GM21825 (cell line): ENCODE results near the gene TMEM9.

ENCODE experiments used
- ATAC-seq: cut with Tn5 transposase; IDR thresholded peaks from one replicate; pipeline ENCODE4 v1.9.1; 2021; ENCODE audit warnings: mild to moderate bottlenecking, moderate library complexity; ENCODE audit not compliant: unreplicated experiment

Gene TMEM9

DNA sequence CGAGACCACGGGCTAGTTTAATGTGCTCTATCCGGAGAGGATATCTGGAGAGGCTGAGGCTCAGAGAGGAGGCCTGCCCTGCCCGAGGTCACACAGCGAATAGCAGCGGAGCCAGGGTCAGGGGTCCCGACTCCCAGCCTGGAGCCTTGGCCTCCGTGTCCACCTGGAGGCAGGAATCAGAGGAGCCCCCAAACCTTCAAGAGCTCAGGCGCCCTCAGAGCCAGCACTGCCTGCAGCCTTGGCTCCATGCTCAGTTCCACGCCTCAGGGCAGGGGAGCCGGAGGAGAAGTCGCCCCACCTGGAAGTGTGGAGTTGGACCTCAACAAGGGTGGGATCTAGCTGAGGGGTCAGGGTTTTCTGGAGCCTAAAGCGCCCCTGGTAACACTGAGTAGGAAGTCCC lies 25.3 kb downstream of the TMEM9 start:
- ATAC-seq: no peak

DNA sequence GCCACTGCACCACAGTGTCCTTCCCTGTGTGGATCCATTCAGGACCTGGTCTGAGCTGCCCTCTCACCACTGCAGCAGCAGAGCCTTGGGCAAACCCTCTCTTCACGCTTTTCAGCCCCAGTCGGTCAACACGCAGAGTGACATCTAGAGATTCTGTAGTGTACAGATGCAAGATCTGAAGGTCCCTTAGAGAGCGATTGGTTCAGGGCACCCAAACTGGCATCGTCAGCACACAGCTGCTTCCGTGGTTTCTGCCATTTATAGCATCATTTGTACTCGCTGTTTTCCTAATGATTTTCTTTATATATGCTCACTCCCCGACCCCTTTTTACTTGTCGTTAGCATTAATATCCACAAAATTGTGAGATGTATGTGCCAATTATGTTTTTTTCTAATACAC lies 25.8 kb downstream of the TMEM9 start:
- no peak for ATAC-seq

DNA sequence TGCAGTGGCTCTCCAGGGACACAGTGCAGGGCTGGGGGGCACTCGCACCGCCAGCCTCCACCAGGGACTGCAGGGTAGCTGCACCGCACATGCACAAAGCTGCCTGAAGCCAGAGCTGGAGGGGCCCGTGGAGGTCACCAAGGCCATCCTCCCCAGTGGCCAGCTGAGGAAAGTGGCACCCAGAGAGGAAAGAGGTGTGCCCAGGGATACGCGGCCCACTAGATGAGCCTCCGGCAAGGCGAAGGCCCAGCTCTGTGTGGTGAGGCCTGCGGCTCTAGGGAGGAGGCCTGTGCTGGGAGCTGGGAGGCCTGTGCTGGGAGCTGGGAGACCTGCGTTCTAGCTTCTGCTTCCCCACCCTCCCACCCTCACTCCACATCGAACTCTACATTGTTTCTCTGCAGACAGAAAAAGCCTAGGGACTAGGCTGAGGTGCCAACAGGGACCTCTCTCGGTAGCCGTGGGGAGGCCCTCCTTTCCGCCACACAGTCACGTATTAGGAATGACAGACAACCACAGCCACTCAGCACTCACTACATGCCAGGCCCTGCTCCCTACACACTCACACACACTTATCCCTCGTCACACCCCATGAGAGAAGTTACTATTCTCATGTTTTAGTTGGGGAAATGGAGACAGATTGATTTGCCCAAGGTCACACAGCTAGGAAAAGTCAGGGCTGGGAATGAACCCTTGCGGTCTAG lies 26.4 kb downstream of the TMEM9 start:
- no peak for ATAC-seq

DNA sequence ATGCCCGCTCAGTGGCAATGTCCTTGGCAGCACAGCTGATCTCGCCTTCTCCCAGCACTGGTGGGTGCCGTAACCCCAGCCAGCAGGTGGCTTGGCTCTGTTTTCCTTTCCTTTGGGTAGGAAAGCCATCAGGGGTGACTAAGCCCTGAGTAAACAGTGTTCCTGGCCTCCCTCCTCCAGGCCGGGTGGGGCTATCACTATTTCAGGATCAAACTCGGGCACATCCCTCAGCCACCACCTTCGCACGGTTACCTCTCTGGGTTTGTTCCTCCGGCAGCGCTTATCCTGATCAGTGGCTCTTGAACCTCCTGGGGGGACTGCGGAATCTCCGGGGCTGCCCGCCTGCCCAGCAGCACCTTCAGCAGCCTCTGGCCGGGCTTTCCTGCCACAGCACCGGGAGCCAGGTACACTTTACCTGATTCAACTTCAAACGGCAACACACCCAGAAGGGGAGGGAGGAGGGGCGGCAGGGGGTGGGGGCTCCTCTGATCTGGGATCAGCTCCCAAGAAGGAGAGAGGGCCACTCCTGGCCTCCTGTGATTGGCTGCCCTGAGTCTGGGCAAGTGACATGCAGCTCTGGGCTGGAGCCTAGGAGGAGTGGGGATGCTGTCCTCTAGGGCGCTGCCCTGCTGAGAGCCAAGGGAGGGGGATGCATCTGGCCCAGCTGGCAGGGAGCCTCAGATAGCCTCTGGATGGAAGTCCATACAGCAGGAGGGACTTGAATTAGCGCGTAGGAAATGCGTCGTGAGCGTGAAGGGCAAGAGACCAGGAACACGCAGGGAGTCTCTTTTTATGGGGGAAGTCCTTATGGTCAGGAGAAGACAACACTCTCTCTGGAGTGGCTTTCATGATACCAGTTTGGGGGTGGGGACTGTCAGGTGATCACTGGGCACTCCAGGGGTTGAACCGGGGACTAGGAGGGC lies 27.2 kb downstream of the TMEM9 start, which contains the start of gene ASCL5:
ASCL5 (minus strand) TSS at position 353 of the 923 bp plus-strand sequence. CDS start 11,812 bp downstream, outside the sequence.
- no peak for ATAC-seq

DNA sequence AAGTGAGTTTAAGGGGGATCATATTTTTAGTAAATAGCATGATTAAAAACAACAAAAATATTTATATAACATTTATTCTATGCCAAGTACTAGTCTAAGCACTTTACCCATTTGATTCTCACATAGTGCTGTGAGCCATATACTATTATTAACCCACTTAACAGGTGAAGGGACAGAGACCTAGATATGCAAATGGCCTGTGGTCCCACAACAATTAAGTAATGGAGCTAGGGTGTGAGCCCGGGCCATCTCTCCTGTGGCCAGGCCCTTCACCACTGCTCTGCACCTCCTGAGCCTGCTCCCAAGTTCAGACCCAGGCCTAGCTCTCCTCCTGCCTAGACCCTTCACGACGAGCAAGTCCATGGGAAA lies 27.8 kb downstream of the TMEM9 start:
- no peak for ATAC-seq

DNA sequence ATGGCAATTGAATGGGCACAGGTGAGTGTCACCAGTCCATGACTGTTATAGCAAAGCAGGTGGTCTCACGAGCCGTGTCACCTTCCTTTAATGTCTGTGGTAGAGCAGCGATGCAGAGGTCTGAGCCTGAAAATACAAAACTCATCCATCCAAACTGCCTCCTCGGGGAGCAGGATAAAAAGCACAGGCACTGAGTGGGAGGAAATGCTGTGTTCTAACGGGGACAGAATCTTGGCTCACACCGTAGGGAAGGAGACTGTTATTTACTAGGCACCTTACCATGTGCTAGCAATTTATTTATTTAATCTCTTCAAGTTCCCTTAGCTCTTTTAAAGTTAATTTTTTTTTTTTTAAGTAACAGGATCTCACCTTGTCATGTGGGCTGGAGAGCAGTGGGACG lies 28.5 kb downstream of the TMEM9 start:
- no peak for ATAC-seq

DNA sequence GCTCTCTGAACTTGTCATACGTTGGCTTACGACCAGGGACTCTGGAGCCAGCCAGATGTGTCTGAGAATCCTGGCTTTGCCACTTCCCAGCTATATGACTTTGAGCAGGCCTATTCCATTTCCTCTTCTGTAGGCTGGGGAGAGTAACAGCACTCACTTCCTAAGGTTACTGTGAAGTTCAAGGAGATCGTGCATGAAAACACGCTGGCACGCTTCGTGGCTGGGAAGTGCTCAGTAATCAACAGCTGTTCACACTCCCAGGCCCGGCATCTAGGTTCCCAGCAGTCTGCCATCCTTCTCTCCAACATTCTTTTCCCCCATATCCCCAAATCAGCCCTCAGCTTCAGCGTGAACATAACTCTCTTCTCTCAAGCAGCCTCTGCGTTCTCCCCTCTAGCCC lies 29.3 kb downstream of the TMEM9 start:
- no peak for ATAC-seq

DNA sequence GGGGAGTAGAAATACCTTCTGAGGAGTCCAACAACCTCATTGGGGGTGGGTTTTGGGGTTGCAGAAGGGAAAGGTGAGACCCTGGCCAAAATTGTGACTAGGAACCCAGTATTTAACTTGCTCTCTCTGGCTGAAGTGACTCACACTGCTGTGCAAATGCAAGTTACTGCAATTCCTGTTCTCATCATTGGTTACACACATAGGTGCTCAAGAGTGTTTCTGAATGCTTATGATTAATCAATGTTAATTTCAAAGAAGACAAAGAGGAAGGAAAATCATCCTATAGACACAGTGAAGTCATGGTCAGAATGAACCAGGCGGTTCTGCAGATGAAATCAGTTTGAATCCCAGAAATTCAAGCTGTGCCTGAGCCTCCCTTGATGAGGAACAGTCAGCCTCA lies 30.4 kb downstream of the TMEM9 start:
- no peak for ATAC-seq

DNA sequence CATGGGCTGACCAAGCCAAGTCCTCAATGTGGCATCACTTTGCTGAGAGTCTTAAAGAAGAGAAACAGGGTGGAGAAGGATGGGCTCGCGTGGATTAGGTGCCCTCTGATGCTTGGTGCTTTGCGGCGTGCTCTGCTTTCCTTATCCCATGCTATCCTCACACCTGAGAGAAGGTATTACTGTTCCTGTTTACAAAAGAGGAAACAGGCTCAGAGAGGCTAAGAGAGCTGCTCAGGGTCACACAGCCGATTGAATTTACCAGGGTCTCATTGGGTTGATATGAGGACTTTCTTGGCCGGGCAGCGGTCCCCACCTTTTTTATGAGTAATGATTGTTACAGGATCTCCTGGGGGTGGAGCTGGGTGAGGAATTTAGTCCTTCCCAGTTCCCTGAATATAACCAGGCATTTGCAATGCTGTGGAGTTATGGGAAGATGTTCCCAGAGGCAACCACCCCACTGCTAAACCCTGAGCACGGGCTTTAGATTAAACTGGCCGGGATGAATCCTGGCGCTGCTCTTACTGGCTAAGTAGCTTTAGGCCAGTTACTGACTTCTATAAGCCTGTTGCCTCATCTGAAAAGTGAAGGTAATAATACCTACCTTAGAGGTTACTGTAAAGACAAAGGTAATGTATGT lies 31.8 kb downstream of the TMEM9 start:
- ATAC-seq: no peak

DNA sequence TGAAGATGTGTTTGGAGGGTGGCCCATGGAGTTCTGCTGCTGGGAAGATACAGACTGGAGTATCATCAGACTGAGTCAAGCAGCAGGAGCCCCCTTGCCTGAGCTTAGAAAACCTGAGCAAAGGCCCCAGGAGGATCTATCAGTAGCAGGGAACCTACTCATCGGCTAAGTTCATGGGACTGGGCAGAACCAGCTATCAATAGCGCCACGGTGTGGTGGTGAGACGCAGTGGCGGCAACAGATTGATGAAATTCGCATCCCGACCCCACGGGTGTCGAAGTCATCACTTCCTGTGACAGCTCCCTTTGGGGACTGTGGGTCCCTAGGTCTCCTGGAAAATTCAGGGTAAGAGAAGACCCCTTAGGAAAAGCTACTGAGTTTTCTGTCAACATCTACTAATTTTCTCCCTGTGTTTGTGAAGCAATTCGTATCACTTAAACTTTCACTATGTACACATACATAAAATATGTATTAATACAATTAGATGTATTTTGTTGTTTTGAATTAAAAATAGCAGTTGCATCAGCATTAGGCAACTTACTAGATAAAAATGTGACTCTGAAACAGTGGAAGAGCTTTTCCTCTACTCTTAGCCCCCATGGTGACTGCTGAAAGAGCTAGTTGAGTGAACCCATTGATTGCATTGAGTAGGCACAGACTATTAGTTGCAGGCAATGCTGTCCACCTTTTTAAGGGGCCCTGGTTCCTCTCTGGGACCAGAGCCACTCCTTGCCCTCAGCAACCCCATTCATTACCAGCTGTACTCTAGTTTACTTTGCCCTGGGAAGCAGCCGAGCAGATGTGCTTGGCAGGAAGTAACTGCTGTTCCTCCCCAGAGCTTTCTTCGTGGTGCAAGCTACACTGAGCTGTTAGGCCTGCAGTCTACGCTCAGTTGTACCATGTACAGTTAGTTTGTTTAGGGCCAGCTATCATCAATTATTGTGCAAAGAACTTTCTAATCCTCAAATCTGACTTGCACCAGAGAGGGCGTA lies 34.8 kb downstream of the TMEM9 start:
- no peak for ATAC-seq

DNA sequence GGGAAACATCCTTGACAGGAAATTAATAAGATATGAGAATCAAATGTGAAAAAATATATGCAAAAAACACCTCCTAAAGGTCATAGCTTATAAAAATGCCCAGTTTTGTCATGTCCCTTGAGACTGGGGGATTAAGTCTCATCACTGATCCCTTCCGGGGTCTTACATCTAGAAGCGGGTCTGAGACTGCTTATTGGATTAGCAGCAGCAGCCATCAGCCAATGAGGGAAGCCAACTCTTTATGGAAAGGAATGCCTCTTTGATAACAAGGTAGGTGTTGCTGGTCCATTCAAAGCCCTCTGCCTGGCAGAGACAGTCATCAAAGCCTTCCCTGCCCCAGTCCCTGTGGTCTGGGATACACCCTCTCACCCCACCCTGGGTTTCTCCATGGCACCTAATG lies 38.2 kb downstream of the TMEM9 start:
- no peak for ATAC-seq

DNA sequence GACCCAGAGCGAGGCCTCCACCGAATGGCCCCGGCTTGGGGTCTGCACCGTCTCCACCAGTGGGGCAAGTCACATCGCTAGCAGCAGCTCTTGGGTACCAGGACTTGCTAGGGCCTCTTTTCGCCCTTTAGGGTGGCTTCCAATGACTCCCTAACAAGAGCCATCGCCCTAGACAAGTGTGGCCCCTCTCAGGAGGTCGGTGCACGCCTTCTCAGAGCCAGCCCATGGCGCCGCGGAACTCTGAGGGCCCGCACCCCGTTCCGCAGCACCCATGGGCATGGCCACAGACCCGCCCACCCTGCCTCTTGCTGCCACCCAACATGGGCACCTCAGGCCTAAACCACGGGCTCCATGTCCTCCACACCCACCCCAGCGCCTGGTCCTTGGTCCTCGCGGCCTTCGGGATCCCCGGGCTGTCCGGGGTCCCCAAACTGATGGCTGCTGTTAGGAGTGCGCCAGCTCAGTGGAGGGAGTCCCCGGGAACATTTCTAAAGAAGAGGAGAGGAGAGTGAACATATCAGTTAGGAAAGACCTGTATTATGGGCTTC lies 38.8 kb downstream of the TMEM9 start:
- no peak for ATAC-seq

DNA sequence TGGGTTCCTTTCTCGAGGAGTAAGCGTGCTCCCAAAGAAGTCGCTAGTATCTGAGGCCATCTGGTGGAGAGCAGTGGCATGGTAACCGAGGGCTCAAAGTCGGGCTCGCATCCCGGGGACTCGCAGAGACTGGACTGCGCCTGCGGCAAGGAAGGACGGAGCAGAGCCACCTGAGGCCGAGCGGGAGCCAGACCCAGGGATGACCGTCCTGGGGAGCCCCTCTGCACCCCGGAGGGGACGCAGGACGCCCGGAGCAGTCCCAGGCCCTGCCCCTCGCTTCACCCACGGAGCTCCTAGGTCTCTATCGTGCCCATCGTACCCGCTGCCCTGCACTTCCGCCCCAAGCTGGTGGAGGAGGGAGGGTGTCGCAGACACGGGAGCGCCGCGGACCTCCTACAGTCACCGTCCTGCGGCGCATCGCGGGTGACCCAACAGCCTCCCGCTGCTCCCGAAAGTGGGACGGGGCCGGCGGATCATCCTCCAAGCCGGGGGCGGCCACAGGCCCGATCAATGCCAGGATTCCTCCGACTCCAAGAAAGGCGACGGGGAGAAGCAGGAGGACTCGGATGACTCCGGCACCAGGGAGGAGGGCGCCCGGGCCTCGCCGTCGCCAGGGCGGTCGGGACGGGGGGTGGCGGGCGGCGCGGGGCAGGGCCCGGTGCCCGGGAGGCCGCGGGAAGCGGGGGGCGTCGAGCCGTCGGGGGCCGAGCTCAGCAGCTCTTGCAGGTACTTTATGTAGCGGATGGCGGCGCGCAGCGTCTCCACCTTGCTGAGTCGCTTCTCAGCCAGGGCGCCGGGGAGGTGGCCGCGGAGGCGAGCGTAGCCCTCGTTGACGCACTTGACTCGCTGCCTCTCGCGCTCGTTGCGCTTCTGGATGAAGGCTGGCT lies 39.8 kb downstream of the TMEM9 start:
- peak; percentile 95 for ATAC-seq

DNA sequence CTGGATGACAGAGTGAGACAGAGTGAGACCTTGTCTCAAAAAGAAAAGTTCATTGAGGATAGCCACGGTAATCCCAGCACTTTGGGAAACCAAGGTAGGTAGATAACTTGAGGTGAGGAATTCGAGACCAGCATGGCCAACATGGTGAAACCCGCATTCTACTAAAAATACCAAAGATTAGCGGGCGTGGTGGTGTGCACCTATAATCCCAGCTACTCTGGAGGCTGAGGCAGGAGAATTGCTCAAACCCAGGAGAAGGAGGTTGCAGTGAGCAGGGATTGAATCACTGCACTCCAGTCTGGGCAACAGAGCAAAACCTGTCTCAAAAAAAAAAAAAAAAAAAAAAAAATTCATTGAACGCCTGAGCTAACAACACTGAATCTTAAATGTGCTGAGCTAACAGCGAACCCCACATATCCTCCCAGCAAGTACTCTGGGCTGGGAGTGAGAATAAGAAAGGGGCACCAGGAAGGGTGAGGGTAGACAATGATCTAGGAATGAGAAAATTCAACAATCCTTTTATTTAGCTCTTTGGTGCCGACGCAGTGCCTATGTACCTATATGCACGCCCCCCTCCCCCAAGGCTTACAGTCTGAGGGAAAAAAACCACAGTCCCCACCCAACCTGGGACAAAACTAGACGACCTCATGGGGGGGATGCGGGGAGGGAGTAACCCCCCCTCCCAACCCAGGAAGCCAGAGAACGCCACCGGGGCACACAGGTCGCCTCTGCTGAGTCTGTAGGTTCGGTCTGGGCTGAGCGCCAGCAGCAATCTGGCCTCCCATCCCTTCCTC lies 40.6 kb downstream of the TMEM9 start:
- ATAC-seq: no peak

DNA sequence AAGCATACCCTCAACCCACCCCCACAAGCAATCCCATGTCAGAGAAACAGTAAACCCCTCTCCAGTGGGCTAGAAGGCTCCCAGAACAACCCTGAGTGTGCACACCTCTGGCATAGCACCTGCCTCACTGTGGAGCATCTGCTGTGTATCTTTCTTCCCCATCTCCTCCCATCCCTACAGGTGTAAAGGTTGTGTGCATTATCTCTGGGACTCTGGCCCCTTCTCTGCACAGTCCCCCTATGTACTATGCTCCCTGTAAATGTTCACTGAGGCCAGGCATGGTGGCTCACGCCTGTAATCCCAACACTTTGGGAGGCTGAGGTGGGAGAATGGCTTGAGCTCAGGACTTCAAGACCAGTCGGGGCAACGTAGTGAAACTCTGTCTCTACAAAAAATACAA lies 41.3 kb downstream of the TMEM9 start:
- no peak for ATAC-seq

DNA sequence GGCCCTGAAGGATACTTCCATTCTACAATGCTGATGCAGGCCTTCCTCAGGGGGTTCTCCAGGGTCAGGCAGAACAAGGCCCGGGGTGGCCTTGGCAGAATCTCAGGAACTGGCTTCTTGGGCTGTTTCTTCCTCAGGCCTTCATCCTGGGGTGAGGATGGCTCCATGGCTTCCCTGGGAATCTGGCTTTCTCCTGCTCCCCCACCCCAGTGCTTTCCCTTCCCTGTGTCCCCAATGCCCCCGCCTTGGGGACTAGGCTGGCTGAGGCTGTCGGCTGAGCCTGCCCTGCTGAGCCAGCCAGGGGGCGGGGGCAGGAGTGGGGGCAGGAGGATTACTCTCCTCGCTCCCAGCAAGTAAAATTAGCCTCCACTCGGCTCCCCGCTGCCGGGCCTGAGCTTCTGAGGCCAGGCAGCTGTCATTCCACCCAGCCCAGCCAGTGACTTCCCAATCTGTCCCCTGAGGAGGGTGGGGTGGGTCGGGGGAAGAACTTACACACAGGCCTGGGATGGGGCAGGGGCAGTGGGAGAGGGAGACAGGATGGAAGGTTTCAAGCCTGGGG lies 42.0 kb downstream of the TMEM9 start, which contains the start of gene CACNA1S:
CACNA1S (minus strand) TSS at position 254 of the 559 bp plus-strand sequence; CDS start at position 167, 87 bp downstream.
- ATAC-seq: no peak

DNA sequence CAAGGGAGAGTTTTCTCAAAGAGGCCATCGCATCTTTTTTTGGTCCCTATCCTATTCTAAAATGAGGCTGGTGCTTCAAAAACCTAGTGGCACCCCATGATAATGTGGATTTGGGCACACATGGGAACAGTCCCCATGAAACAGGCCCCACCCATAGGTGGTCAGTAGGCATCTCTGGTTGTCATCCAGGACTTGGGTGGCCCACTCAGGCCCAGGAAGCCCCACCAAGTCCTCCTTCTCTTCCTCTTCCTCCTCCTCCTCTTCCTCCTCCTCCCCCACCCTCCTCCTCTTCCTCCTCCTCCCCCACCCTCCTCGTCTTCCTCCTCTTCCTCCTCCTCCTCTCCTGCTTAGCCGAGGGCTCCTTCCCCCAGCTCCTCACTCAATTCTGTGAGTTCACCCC lies 42.6 kb downstream of the TMEM9 start:
- no peak for ATAC-seq

DNA sequence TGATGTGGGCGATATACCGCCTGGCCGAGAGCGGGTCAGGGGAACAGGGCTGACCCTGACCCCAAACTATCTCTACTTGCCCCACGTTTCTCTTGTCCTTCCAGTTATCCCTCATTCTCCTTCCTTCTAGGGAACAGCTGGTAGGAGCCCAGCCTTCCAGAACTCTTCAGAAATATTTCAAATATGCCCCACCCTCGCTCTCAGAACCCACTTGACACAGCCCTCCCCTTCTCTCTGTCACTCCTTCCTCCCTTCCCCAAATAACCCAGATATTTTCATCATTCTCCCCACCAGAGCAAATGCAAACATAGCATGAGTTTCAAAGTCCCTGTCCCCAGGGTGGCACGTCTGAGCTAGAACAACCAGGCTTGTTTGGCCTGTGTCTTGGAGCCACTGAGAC lies 43.1 kb downstream of the TMEM9 start:
- no peak for ATAC-seq
